GM23338 (cell line): ENCODE measurements around the gene SCGB3A2.

Experiments used
- CTCF ChIP-seq, 2 experiments: fragments of 200-600 bp in 1 of 2; sonication (generic) in 1 of 2; conservative IDR thresholded peaks; 2 replicates each; pipeline versions ENCODE4 v1.5.1 to v1.6.1; 2016 to 2017; ENCODE audit warnings: antibody characterized with exemption in 2 of 2, low read depth in 2 of 2, mild to moderate bottlenecking in 2 of 2, moderate library complexity in 1 of 2
- EZH2 ChIP-seq: fragments of 200-600 bp; sonication (generic); IDR thresholded peaks from one replicate; pipeline ENCODE4 v1.8.0; 2017; ENCODE audit warnings: antibody characterized with exemption, mild to moderate bottlenecking, low read depth; ENCODE audit not compliant: unreplicated experiment

- TF ChIP-seq EZH2 (no peak), CTCF (conservative IDR thresholded peaks at IDR 0.05; ENCODE audit: low read depth in 2 of 2) (no peak)
These were observed 35.6 kb upstream of the SCGB3A2 start for GRCh38 chr5:147842869-147843268.
